NCI-H2171 treated with DMSO at 0.1 percent for 48 hours (cell line): ENCODE measurements around the gene ANK3.
A peak's percentile ranks its signal among the peaks of the same experiment; 100 is the strongest.

Experiments
- DNase-seq: peaks from one replicate; lab custom pipeline; 2025; lab: John Stamatoyannopoulos, UW

The ANK3 gene

DNA sequence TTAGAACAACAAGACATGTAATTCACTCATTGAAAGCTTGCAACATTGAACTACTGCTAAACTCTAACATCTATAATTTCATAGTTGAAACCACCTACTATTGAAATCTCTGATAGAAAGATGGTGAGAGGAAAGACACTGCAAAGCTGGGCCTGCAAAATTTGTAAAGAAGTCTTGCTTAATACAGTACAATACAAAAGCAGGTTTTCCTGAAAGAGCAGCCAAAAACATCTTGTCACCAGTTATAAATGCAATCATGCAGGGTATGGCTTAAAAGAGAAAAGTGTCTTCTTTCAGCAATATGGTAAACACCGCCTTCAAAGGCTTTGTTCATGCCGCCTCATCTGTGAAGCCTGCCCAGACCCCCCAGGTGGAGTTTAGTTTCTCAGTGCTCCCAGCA lies 109.2 kb downstream of the ANK3 start:
- peak; percentile 9 for DNase-seq

DNA sequence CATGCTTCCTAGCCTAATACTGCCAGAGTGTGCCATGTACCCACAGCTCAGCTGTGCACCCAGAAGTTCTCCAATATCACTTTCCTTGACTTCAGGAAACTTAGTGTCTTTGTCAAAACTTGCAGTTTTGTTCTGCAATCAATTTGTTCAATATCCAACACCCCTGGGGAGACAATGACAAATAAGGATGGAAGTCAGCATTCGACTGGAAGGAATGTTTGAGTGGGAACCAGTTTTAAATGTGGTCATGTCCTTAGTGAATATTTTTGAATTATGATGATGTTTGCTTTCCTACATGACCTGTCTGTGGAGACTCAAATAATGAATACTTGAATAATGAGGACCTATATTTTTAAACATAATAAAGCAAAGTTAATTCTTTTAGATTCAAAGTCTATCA lies 112.0 kb downstream of the ANK3 start:
- no peak for DNase-seq

GRCh38 chr10:60276232-60276631 lies 113.4 kb downstream of the ANK3 start:
- DNase-seq: no peak

DNA sequence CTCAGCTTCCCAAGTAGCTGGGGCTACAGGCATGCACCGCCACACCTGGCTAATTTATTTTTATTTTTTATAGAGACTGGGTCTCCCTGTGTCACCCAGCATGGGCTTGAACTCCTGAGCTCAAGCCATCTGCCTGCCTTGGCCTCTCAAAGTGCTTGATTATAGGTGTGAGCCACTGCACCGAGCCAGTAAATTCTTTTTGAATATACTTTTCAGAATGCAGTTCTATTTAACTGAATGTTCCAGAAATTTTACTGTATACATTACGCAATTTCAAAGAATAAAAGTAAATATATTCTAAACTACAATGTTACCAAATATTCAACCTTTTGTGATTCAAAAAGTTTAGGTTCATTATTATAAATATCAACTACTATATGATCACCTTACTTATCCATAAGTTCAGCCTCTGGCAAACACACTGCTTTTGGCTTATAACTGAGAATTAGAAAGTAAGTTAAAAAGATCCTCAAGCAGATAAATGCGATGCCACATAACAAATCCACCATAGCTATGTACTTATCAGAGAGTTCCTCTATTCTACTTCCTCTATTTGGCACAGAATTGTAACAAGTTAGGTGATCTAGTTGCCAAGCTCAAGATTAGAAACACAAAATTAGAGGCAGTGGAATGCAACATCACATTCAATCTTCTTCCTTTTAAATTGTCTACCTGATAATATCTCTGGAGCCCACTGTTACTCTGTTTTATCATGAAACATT lies 118.2 kb downstream of the ANK3 start:
- no peak for DNase-seq

GRCh38 chr10:60270426-60270825 lies 119.2 kb downstream of the ANK3 start:
- no peak for DNase-seq

GRCh38 chr10:60267802-60268201 lies 121.9 kb downstream of the ANK3 start:
- no peak for DNase-seq

DNA sequence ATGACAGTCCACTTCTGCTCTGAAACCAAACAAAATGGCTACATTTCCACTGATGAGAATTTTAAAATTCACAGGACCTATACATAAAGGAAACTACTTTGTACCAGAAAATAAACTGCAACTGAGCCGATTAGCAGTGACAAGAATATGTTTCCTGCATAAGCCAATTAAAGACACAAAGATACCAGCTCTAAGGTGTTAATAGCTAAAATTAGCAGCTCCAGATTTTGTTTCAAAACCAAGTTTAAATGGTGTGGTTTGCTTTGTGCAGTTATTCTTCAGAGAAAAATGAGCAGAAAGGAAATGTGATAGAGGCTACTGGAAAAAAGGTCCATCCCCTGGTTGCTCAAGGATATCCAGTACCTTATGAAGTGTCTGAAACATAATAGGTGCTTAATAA lies 123.2 kb downstream of the ANK3 start:
- no peak for DNase-seq

DNA sequence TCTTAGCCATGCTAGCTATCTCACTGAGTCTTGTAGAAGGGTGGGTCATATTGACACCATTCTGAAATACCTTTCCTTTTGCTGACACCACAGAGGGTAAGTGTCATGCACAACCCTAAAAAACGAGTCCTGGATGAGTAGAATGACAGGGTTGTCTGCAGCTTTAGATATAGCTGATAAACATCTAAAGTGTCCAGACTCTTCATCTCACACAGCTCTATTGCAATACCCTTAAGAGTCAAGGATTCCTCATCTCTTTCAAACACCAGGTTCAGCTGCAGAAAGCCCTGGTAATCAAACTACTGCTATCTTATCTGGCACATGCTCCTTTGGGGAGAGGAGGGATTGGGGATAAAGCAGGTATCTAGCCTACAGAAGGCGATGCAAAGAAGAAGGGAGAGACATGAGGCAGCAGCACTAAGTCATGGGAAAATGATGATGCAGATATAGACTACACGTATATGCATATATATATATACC lies 127.0 kb downstream of the ANK3 start:
- DNase-seq: no peak

DNA sequence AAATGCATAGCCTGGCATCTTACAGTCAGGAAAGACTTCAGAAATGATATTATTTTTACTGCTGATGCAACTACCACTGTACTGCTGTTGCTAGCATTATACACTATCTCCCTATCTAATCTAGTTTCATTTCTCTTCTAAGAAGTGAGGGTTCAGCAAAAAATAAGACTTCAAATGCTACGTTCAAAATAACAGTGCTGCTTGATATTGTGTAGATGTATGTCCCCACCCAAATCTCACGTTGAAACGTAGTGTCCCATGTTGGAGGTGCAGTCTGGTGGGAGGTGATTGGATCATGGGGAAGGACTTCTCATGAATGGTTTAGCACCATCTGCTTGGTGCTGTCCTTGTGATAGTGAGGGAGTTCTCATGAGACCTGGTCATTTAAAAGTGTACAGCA lies 129.4 kb downstream of the ANK3 start:
- no peak for DNase-seq

DNA sequence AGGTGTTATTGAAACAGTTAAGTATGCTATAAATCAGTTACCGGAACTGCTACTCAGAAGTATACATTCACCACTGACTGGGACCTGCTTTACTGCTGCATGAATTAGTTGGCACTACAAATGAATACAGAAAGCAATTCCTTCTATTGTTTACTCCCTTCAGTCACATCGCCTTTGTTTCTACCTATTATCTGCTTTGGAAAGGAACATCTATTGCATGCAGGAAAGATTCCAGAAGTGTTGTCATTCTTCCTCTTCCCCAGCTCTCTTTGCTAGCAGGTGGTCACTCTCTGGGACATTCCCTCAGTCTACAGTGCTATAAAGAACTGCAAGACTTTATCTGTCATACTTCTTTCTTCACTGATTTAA lies 131.3 kb downstream of the ANK3 start:
- no peak for DNase-seq

- DNase-seq: no peak
Measured at GRCh38 chr10:60257767-60258428, 131.8 kb downstream of the ANK3 start.

DNA sequence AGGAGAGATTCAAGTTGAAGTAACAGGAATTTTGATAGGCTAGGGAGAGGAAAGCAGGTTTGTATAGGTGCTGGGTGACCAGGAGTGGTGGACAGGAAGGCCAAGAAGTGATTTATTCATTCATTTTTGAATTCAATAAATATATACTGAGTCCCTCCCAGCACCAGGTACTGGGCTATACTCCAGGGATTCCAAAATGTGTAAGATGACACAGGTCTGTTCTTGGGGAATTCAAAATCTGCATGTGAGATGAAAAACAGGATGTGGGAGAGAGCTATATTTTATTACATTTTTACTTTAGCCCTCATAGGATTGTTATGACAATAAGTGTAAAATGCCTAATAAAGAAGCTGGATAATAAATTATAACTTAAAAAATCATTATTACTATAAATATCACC lies 134.9 kb downstream of the ANK3 start:
- DNase-seq: no peak

DNA sequence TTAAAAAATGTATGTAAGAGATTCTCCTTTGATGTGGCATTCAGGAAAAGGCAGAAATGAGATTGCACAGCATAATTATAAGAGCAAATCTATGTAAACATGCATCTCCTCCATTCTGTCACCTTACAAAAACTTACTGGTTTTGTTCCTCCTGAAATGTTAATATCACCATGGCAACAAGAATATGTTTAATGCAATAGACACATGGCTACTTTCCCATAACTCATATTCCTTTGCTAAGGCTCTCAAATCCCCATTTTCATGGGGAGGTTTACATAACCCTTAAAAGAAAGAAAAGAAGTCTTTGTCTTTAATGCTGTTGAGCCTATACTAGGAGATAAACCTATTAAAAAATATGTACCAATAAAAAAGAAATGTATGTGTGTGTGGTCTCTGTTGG lies 136.2 kb downstream of the ANK3 start:
- no peak for DNase-seq

DNA sequence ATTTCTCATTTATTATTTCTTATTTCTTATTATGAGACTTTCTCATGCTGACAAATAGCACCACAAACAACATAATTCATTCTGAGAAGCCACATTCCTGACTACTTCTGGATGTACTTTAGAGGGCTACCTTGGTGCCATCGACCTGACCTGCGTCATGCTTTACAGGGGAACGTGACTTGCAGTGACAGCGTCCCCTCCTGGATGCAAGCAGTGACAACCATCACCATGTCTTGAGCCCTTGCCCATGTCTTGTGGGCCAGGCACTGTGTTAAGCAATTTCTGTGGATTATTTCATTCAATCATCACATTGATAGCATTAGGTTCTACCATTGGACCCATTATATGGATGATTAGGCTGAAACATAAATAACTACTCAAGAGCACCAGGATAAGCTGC lies 137.0 kb downstream of the ANK3 start:
- no peak for DNase-seq

- DNase-seq: no peak
Measured at GRCh38 chr10:60246382-60246781, 143.3 kb downstream of the ANK3 start.

- DNase-seq: no peak
Measured at GRCh38 chr10:60239228-60239627, 150.4 kb downstream of the ANK3 start.

- no peak for DNase-seq
Measured at GRCh38 chr10:60238759-60239100, 150.9 kb downstream of the ANK3 start.

GRCh38 chr10:60237977-60238758 lies 151.5 kb downstream of the ANK3 start:
- DNase-seq: no peak

GRCh38 chr10:60236869-60237524 lies 152.7 kb downstream of the ANK3 start:
- no peak for DNase-seq

DNA sequence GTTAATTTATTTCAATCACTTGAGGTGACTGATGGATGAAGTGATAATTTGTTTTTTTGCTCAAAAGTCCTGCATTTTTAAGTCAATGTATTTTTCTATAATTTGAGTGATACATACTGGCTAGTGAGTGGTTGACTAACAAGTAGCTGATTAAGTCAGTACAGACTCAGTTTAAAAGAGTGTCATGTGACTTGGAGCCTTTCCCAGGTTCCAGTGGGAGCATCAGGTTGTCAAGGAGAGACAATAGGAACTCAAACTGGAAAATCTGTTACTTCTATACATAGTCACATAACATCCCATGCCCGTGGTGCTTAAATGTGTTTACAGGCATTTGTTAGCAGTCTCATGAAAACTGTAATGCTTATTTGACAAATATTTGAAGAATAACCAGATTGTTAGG lies 154.7 kb downstream of the ANK3 start:
- DNase-seq: peak; percentile 31

- no peak for DNase-seq
Measured at GRCh38 chr10:60234551-60234950, 155.1 kb downstream of the ANK3 start.

DNA sequence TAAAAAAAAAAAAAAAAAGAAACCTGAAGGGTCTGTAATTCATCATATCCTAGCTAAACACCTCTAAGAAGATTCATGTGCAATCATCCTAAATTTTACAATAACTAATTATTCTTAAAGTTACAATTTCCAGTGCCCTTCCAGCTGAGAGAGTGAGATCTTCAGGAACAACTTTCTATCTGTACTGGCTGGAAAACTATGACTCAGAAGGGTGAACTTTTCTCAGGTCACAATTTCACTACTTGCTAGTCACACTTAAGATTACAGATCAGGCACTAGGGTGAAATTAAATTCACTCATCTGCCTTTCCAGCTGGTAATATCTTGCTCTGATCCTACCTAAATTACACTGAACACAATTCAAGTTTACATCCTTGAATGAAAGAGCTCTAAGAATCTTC lies 158.8 kb downstream of the ANK3 start:
- DNase-seq: no peak
